Ascending aorta (tissue), 2 donors: Measurements from ENCODE around the gene EREG. TPM values are rescaled to one million over a fixed set of nuclear protein-coding genes. Genes with fewer than 3 reads are reported as not detected.

Experiments used
- DNase-seq, 2 donors: peaks; one replicate each; pipeline ENCODE4 v3.0.0-alpha.2; 2019; ENCODE audit warnings: low spot score in 2 of 2
- H3K27ac ChIP-seq, 2 donors: fragments of 200-600 bp; sonication (generic); one replicate each; pipeline ENCODE4 v1.5.1; 2016 to 2017; ENCODE audit warnings: mild to moderate bottlenecking in 1 of 2
- H3K27me3 ChIP-seq: fragments of 200-600 bp; sonication (generic); one replicate; pipeline ENCODE4 v1.5.1; 2017
- H3K36me3 ChIP-seq, 2 donors: fragments of 200-600 bp; sonication (generic); one replicate each; pipeline ENCODE4 v1.5.1; 2016
- H3K4me1 ChIP-seq, 2 donors: fragments of 200-600 bp; sonication (generic); one replicate each; pipeline ENCODE4 v1.5.1; 2016 to 2017; ENCODE audit warnings: mild to moderate bottlenecking in 1 of 2
- H3K4me3 ChIP-seq, 2 donors: fragments of 200-600 bp; sonication (generic); one replicate each; pipeline ENCODE4 v1.5.1; 2016 to 2017; ENCODE audit warnings: mild to moderate bottlenecking in 1 of 2
- H3K9me3 ChIP-seq, 2 donors: fragments of 200-600 bp; sonication (generic); one replicate each; pipeline ENCODE4 v1.5.1; 2016
- intact Hi-C: fragments of 100-400 bp; cut with DNase I; formaldehyde crosslinking; loops from one replicate; pipeline ENCODE4 v1.15.1; 2023
- total RNA-seq: library from RNA; depleted of rRNA; stranded (reverse); fragments of >200 nt; gene quantifications from one replicate; pipeline ENCODE4 v1.1.0, GENCODE V29; 2016
- TF ChIP-seq, protein P1 (sequence below), 3 experiments: fragments of 200-600 bp in 2 of 3; fragments of 450-650 bp in 1 of 3; sonication (generic) in 2 of 3; IDR thresholded peaks; one replicate each; pipeline ENCODE4 v1.5.1; 2016 to 2019; ENCODE audit warnings: antibody characterized with exemption in 3 of 3, mild to moderate bottlenecking in 1 of 3, moderate library complexity in 1 of 3

Gene EREG
- total RNA-seq, 1 donor from 2014 or later: not detected

DNA sequence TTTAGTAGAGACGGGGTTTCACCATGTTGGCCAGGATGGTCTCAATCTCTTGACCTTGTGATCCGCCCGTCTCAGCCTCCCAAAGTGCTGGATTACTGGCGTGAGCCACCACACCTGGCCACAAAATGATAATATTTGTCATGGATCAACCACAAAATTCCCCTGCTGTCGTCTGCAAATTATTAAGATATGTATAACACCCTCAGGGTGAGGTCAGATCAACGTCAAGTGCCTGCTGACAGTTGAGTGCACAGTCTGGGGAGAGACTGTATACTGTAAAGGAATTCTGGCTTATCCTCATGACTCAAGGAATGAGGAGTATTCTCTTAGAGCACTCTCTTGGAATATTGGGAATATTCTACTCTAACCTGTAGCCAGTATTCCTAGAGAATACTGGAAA, 45.5 kb upstream of the EREG start:
- Histone ChIP-seq H3K4me1 (no peaks in the 10 kb centered on the region), H3K36me3 (no peaks in the 10 kb centered on the region), H3K4me3 (no peak overlapping the region), H3K27me3 (no peaks in the 10 kb centered on the region), H3K27ac (no peak overlapping the region), H3K9me3 (no peaks in the 10 kb centered on the region)
- intact Hi-C loops: no loop called here
- no peak for DNase-seq
- TF ChIP-seq, protein P1, sequence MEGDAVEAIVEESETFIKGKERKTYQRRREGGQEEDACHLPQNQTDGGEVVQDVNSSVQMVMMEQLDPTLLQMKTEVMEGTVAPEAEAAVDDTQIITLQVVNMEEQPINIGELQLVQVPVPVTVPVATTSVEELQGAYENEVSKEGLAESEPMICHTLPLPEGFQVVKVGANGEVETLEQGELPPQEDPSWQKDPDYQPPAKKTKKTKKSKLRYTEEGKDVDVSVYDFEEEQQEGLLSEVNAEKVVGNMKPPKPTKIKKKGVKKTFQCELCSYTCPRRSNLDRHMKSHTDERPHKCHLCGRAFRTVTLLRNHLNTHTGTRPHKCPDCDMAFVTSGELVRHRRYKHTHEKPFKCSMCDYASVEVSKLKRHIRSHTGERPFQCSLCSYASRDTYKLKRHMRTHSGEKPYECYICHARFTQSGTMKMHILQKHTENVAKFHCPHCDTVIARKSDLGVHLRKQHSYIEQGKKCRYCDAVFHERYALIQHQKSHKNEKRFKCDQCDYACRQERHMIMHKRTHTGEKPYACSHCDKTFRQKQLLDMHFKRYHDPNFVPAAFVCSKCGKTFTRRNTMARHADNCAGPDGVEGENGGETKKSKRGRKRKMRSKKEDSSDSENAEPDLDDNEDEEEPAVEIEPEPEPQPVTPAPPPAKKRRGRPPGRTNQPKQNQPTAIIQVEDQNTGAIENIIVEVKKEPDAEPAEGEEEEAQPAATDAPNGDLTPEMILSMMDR (IDR thresholded peaks at IDR 0.05): no peak

DNA sequence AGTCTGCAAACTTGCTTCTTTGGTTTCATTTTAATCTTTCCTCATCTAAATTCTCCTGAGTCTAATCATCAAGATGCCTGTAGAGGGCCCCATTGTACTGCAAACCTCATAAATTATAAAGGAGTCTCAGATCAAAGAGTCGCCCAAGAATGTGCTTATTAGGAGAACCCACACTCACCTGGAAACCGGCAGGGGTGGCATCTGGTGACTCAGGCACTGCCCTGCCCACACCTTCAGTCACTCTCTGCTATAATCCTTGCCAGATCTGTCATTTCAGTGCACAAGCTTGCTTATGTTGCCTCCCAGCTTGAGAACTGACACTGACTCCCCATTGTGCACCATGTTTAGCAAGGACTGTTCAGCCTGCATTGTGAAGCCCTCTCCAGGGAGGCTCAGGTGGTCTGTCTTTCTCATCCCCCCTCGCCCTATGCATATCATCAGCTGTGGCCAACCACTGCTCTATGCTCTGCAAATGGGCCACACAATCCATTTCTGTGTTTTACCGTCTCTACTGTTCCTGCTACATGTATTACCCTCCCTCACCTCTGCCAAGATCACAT, 44.3 kb upstream of the EREG start:
- intact Hi-C loops: no loop called here
- Histone ChIP-seq H3K4me1 (no peaks in the 10 kb centered on the region), H3K4me3 (no peak overlapping the region)

DNA sequence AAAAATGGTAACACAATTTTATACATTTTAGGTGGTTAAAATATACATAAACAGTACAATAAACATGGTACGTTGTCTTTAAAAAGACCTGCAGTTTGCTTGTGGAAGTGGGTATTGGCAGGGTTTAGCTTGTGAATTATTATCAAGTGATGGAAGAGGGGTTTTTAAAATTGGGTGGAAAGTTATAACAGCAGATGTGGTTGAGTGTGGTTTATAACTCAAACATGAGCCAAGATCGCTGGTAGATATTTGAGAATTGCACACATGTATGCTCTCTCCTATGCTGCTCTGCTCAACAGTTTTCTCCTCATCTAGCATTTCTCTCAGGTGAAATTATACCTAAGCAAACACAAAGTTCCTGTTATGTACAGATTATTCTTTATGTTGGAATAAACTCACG, 42.6 kb upstream of the EREG start:
- TF ChIP-seq, protein P1 (IDR thresholded peaks at IDR 0.05): no peak

More for the DNA sequence above, 44.3 kb upstream of the EREG start:
- no peak for DNase-seq
- H3K27ac ChIP-seq: no peak overlapping the region
- H3K27me3 ChIP-seq: no peaks in the 10 kb centered on the region
- TF ChIP-seq, protein P1 (IDR thresholded peaks at IDR 0.05): peak; percentile 14 to 38 (median 24)
- no peaks in the 10 kb centered on the region for H3K9me3 ChIP-seq
- H3K36me3 ChIP-seq: no peaks in the 10 kb centered on the region

DNA sequence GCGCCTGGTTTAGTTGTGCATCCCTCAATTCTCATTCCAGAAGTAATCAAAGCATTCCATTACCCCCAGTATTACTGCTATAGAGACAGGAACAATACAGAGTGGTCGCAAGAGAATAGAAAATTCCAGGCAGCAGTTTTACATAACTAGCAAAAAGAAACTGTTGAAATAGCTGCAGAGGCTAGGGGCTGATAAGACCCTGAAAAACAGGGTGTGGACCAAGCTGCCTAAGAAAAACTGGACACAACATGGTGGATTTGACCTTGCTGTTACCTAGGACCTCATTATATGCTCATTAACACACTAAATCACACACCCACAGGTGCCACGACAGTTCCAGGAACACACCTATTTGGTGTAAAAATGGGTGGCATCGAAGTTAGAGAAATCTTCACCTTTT, 41.3 kb upstream of the EREG start:
- H3K27me3 ChIP-seq: no peaks in the 10 kb centered on the region

More for the DNA sequence above, 42.6 kb upstream of the EREG start:
- no peaks in the 10 kb centered on the region for H3K36me3 ChIP-seq
- H3K27me3 ChIP-seq: no peaks in the 10 kb centered on the region
- H3K4me3 ChIP-seq: no peak overlapping the region
- no peak for DNase-seq
- H3K4me1 ChIP-seq: no peaks in the 10 kb centered on the region
- intact Hi-C loops: no loop called here
- no peaks in the 10 kb centered on the region for H3K9me3 ChIP-seq
- H3K27ac ChIP-seq: no peak overlapping the region

DNA sequence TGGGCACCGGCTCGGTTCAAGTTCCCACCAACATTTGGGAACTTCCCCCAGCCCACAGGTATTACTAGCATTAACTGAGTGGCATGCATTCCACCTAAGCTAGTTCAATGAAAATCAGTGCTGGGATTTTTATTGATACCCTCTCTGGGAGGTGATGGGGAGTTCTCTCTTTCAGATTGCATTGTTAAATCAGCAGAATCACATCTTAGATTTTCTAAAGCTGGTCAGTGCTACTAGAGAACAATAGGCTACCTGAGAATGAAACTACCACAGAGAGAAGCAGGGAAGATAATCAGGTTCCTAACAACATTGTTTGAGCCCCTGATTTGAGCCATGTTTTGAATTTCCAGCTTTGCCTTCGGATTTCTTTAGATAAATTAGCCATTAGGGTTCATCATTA, 40.7 kb upstream of the EREG start:
- Histone ChIP-seq H3K27me3 (no peaks in the 10 kb centered on the region), H3K36me3 (no peaks in the 10 kb centered on the region), H3K4me1 (no peaks in the 10 kb centered on the region), H3K27ac (no peak overlapping the region), H3K4me3 (no peak overlapping the region), H3K9me3 (no peaks in the 10 kb centered on the region)
- intact Hi-C loops: no loop called here
- DNase-seq: no peak
- TF ChIP-seq, protein P1 (IDR thresholded peaks at IDR 0.05): no peak

More for the DNA sequence above, 41.3 kb upstream of the EREG start:
- no peak for DNase-seq
- H3K36me3 ChIP-seq: no peaks in the 10 kb centered on the region
- H3K4me1 ChIP-seq: no peaks in the 10 kb centered on the region
- no peak overlapping the region for H3K27ac ChIP-seq
- TF ChIP-seq, protein P1 (IDR thresholded peaks at IDR 0.05): no peak
- H3K4me3 ChIP-seq: no peak overlapping the region
- H3K9me3 ChIP-seq: no peaks in the 10 kb centered on the region
- intact Hi-C loops: no loop called here

DNA sequence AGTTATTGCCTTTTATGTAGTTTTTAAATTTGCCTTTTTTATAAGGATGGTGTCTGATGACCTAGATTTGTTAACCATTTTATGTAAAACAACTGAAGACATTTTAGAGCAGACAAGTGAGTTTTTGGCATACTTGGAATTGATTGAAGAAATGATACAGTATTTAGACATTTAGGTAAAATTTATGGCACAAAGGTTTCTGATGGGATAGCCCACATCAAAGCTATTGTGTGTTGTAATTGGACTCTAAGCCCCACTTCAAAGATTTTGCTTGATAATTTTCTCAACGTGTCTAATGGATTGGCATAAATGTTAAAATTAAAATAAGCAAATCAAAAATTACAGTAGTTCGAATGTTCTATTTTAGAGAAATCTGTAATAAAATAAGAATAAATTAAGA, 39.1 kb upstream of the EREG start:
- DNase-seq: no peak
- TF ChIP-seq, protein P1 (IDR thresholded peaks at IDR 0.05): no peak
- no peaks in the 10 kb centered on the region for H3K27me3 ChIP-seq
- intact Hi-C loops: no loop called here
- no peak overlapping the region for H3K4me3 ChIP-seq
- H3K36me3 ChIP-seq: no peaks in the 10 kb centered on the region
- H3K27ac ChIP-seq: no peak overlapping the region
- no peaks in the 10 kb centered on the region for H3K9me3 ChIP-seq
- no peaks in the 10 kb centered on the region for H3K4me1 ChIP-seq
